ENCODE data around the gene NEMP1.

- no peak for TF ChIP-seq ARNTL (CRISPR knock-in tag; IDR thresholded peaks at IDR 0.05; ENCODE audit: borderline replicate concordance, low read depth)
- TF ChIP-seq RARB (CRISPR knock-in tag; IDR thresholded peaks at IDR 0.05), result no peak
Observed at GRCh38 chr12:57046086-57046791, 32.4 kb downstream of the NEMP1 start.

Data from SK-N-SH treated with all-trans-retinoic acid at 6 μM for 48 hours (cell line).